Measurements from ENCODE around the gene TBC1D5. TPM values are rescaled to one million over a fixed set of nuclear protein-coding genes. Genes with fewer than 3 reads are reported as not detected.
"Not testable (repeated sequence)": the region's sequence is repeated elsewhere in the genome, so short reads cannot be mapped to it uniquely, and the experiment has no call there.

The TBC1D5 gene
- total RNA-seq, 3 donors from 2014 or later = 33.1 to 56.1 (median 44.1) TPM

DNA sequence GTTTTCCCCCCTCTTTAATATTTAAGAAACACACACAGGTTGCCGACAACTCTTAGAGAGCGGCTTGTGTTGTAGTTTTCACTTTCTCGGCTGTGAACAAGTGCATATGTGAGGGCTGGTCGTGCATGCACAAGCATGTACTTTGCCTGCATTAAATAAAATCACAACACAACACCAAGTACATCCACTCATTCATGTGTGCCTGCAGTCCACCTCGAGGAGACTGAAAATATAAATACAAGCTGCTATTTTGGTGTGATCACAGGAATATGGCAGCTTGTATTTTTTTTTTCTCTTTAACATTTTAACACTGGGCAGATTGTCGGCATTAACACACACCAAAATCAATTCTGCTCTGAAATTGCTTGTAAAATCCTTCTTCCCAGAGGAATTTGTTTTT, 346.4 kb downstream of the TBC1D5 start:
- ATAC-seq (no peak), DNase-seq (no peak)
- no peak for TF ChIP-seq CTCF (IDR thresholded peaks at IDR 0.05)
- intact Hi-C loops (cut with DNase I, micrococcal nuclease) = no loop called here
- no peaks in the 10 kb centered on the region for H3K36me3 ChIP-seq (ENCODE audit: low read depth)
- H3K4me3 ChIP-seq = no peak overlapping the region
- no peaks in the 10 kb centered on the region for H3K4me1 ChIP-seq (ENCODE audit: low read depth)
- no peaks in the 10 kb centered on the region for H3K9me3 ChIP-seq

DNA sequence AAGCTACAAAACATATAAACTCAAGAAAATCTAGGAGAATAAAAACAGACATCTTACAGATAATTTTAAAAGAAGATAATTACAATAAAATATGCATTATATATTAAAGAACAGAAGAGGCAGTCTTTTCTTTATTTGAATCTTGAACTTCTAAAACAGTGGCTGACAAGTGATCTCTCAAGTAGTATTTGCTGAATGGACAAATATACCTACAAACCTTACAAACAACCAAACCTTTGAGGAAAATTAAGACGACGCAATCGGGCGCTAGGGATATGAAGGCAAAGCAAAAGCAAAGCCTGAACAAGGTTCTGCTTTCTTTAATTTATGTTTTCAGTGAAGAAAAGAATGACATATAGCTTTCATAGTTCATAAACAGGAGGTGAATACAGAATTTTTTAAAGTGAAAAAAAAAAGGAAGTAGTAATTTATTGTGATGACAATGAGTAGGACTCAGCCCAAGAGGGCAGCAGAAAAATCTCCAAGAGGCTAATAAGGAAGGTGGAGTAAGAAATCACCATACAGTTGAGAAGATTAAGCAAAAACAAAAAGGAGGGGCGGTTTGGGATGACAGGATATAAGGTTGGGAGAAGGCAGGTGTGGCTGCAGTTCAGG, 347.8 kb downstream of the TBC1D5 start:
- intact Hi-C loops (cut with DNase I, micrococcal nuclease) = no loop called here
- DNase-seq = no peak
- no peak for ATAC-seq
- Histone ChIP-seq H3K36me3 (ENCODE audit: low read depth) (no peaks in the 10 kb centered on the region), H3K4me3 (no peak overlapping the region), H3K9me3 (no peaks in the 10 kb centered on the region), H3K4me1 (ENCODE audit: low read depth) (no peaks in the 10 kb centered on the region)
- no peak for TF ChIP-seq CTCF (IDR thresholded peaks at IDR 0.05)

DNA sequence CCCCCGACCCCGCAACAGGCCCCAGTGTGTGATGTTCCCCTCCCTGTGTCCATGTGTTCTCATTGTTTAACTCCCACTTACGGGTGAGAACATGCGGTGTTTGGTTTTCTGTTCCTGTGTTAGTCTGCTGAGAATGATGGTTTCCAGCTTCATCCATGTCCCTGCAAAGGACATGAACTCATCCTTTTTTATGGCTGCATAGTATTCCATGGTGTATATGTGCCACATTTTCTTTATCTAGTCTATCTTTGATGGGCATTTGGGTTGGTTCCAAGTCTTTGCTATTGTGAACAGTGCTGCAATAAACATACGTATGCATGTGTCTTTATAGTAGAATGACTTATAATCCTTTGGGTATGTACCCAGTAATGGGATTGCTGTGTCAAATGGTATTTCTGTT, 349.9 kb downstream of the TBC1D5 start:
- H3K4me3 ChIP-seq; intact Hi-C loops (cut with DNase I, micrococcal nuclease); ATAC-seq; H3K36me3 ChIP-seq (ENCODE audit: low read depth); DNase-seq; H3K9me3 ChIP-seq; H3K4me1 ChIP-seq (ENCODE audit: low read depth): not testable (repeated sequence)

- Histone ChIP-seq H3K4me1 (ENCODE audit: low read depth) (no peaks in the 10 kb centered on the region), H3K36me3 (ENCODE audit: low read depth) (no peaks in the 10 kb centered on the region), H3K4me3 (no peak overlapping the region), H3K9me3 (no peaks in the 10 kb centered on the region)
- ATAC-seq (no peak), DNase-seq (no peak)
- no peak for TF ChIP-seq CTCF (IDR thresholded peaks at IDR 0.05)
- intact Hi-C loops (cut with DNase I, micrococcal nuclease) = no loop called here
Observed at GRCh38 chr3:17390785-17391184, 351.6 kb downstream of the TBC1D5 start.

- DNase-seq (no peak), ATAC-seq (no peak)
- intact Hi-C loops (cut with DNase I, micrococcal nuclease) = no loop called here
- Histone ChIP-seq H3K4me1 (ENCODE audit: low read depth) (no peaks in the 10 kb centered on the region), H3K9me3 (no peaks in the 10 kb centered on the region), H3K4me3 (no peak overlapping the region), H3K36me3 (ENCODE audit: low read depth) (no peaks in the 10 kb centered on the region)
- TF ChIP-seq CTCF (IDR thresholded peaks at IDR 0.05) = no peak
Observed at GRCh38 chr3:17387108-17387507, 355.3 kb downstream of the TBC1D5 start.

GRCh38 chr3:17386432-17386831, 356.0 kb downstream of the TBC1D5 start:
- DNase-seq = no peak
- intact Hi-C loops (cut with DNase I, micrococcal nuclease) = no loop called here
- H3K4me3 ChIP-seq = no peak overlapping the region
- no peak for ATAC-seq
- H3K4me1 ChIP-seq (ENCODE audit: low read depth) = no peaks in the 10 kb centered on the region
- no peak for TF ChIP-seq CTCF (IDR thresholded peaks at IDR 0.05)
- no peaks in the 10 kb centered on the region for H3K9me3 ChIP-seq
- no peaks in the 10 kb centered on the region for H3K36me3 ChIP-seq (ENCODE audit: low read depth)

Data from mucosa of descending colon (tissue), 3 donors.